NT2/D1 (cell line): Measurements from ENCODE around the gene STK32B.

Experiments
- DNase-seq: peaks from one replicate; pipeline ENCODE4 v3.0.0-alpha.2; 2011; ENCODE audit warnings: low read depth, low spot score
- H3K27me3 ChIP-seq: 2 replicates; pipeline ENCODE4 v1.6.0; 2011; ENCODE audit warnings: mild to moderate bottlenecking; ENCODE audit not compliant: insufficient read length, insufficient read depth
- H3K36me3 ChIP-seq: 2 replicates; pipeline ENCODE4 v1.6.1; 2011; ENCODE audit warnings: mild to moderate bottlenecking, low read length, mixed read lengths; ENCODE audit not compliant: insufficient read depth, insufficient read length
- H3K4me1 ChIP-seq: 2 replicates; pipeline ENCODE4 v1.5.1; 2011; ENCODE audit not compliant: insufficient read depth, insufficient read length
- H3K4me3 ChIP-seq: 2 replicates; pipeline ENCODE4 v1.5.1; 2011; ENCODE audit warnings: low read depth; ENCODE audit not compliant: insufficient read length
- H3K9ac ChIP-seq: 2 replicates; pipeline ENCODE4 v1.6.0; 2011; ENCODE audit warnings: low read depth; ENCODE audit not compliant: insufficient read length
- H3K9me3 ChIP-seq: 2 replicates; pipeline ENCODE4 v1.5.1; 2011; ENCODE audit warnings: mild to moderate bottlenecking, low read length; ENCODE audit not compliant: insufficient read depth
- SUZ12 ChIP-seq: IDR thresholded peaks from 2 replicates; pipeline ENCODE4 v1.6.1; 2011; ENCODE audit not compliant: insufficient read length, insufficient read depth; ENCODE audit errors: extremely low read depth
- YY1 ChIP-seq: IDR thresholded peaks from 2 replicates; pipeline ENCODE4 v1.6.1; 2011; ENCODE audit not compliant: insufficient read length, insufficient read depth
- ZNF274 ChIP-seq: IDR thresholded peaks from 2 replicates; pipeline ENCODE4 v1.6.1; 2011; ENCODE audit warnings: mild to moderate bottlenecking, low read depth, low read length

STK32B gene

DNA sequence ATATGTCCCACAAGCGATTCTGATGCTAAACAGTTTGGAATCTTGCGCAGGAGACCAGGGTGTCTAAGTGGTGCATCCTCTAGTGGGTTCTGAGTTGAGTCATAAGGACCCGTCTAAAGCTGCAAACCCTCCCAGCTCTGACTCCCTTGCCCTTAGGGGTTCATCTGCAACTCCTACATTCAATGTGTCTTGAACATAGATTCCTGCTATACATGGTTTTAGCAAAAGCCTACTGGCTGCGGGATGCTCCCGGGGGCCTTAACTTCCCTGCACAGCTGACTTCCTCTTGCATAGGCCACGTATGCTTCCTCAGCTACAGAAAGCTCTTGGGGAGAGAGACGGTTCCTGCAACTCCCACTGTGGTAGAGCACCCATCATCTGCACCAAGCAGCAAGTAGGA lies 420.4 kb downstream of the STK32B start:
- H3K4me1 ChIP-seq = no peaks in the 10 kb centered on the region
- no peak overlapping the region for H3K4me3 ChIP-seq
- no peaks in the 10 kb centered on the region for H3K9me3 ChIP-seq
- H3K9ac ChIP-seq = no peak overlapping the region
- no peak for DNase-seq
- no peaks in the 10 kb centered on the region for H3K36me3 ChIP-seq
- TF ChIP-seq YY1 (no peak), ZNF274 (no peak), SUZ12 (no peak)
- H3K27me3 ChIP-seq = no peaks in the 10 kb centered on the region

DNA sequence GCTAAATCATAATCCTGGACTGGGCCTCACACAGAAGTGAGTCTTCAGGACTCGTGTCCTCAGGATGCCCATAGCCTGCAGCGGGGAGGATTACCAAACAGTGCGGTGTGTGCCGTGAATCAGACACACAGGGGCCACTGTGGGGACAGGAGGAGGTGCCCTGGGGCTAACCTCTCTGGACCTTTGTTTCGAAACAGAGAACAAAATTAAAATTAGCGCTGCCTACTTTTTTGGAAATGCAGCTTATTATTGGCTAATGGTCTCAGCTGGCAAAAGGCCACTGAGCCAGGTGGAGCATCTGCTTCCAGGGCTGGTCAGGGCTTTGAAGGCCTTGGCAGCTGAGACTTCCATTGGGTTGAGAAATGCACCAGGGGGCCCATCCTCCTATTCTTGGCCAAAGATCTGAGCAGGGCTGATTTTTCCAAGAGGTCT lies 420.9 kb downstream of the STK32B start:
- H3K9me3 ChIP-seq = no peaks in the 10 kb centered on the region

GRCh38 chr4:5473125-5473524 lies 421.8 kb downstream of the STK32B start:
- no peak overlapping the region for H3K4me3 ChIP-seq
- no peaks in the 10 kb centered on the region for H3K27me3 ChIP-seq
- H3K9ac ChIP-seq = no peak overlapping the region
- H3K9me3 ChIP-seq = no peaks in the 10 kb centered on the region
- no peak for DNase-seq
- peaks cover 2% of the 10 kb centered on the region for H3K4me1 ChIP-seq
- TF ChIP-seq ZNF274 = no peak
- TF ChIP-seq SUZ12 = no peak
- no peak for TF ChIP-seq YY1
- H3K36me3 ChIP-seq = no peaks in the 10 kb centered on the region

More for the DNA sequence above, 420.9 kb downstream of the STK32B start:
- no peak for DNase-seq
- no peak overlapping the region for H3K4me3 ChIP-seq
- H3K4me1 ChIP-seq = no peaks in the 10 kb centered on the region
- no peak overlapping the region for H3K9ac ChIP-seq
- TF ChIP-seq SUZ12 (no peak), YY1 (no peak), ZNF274 (no peak)
- H3K36me3 ChIP-seq = no peaks in the 10 kb centered on the region
- H3K27me3 ChIP-seq = no peaks in the 10 kb centered on the region

DNA sequence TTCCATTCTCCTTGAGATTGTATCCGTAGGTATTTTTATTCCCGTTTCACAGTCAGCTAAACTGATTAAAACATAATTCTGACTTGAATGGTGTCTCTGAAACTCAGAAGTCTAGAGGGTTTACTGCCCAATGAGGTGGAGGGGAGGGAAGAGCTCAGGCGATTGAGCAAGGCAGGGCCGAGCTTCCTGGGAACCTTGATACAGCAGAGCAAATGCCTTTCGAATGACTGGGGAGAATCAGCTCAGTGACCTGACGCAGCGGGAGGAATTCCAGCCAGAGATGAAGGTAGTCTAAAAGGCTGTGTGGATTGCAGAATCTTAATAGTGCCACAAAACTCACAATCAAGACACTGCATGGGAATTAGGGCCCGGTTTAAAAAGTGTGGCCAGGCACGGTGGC lies 423.5 kb downstream of the STK32B start:
- Histone ChIP-seq H3K9me3 (no peaks in the 10 kb centered on the region), H3K4me3 (no peak overlapping the region), H3K36me3 (no peaks in the 10 kb centered on the region), H3K9ac (no peak overlapping the region), H3K4me1 (peaks cover 4% of the 10 kb centered on the region), H3K27me3 (no peaks in the 10 kb centered on the region)
- TF ChIP-seq YY1 = no peak
- TF ChIP-seq SUZ12 = no peak
- no peak for DNase-seq

- peaks cover 4% of the 10 kb centered on the region for H3K4me1 ChIP-seq
- no peak overlapping the region for H3K4me3 ChIP-seq
- no peak for DNase-seq
- no peaks in the 10 kb centered on the region for H3K36me3 ChIP-seq
- H3K27me3 ChIP-seq = no peaks in the 10 kb centered on the region
- no peaks in the 10 kb centered on the region for H3K9me3 ChIP-seq
- H3K9ac ChIP-seq = no peak overlapping the region
- TF ChIP-seq ZNF274 (no peak), YY1 (no peak), SUZ12 (no peak)
These were observed 426.3 kb downstream of the STK32B start for GRCh38 chr4:5477613-5478012.

DNA sequence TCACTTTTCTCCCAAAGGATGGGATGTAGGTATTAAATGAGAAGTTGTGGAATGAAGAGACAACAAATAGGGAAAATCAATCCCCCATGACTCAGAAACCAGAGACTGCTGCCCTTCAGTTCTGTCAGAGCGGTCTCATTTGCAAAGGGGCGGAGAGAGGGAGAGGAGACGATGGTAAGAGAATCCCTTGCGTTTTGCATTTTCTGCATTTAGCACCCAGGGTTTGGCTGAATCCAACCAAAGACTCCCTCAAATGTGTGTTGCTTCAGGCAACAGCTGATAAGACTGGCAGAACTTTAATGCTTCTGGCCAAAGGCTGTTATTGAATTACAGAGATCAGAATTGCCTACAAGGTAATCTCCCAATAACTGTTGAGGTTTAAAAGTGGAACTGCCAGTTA lies 426.9 kb downstream of the STK32B start:
- Histone ChIP-seq H3K36me3 (no peaks in the 10 kb centered on the region), H3K9me3 (no peaks in the 10 kb centered on the region), H3K4me1 (peaks cover 4% of the 10 kb centered on the region), H3K4me3 (no peak overlapping the region), H3K9ac (no peak overlapping the region), H3K27me3 (no peaks in the 10 kb centered on the region)
- DNase-seq = peak; percentile 16
- TF ChIP-seq YY1 (no peak), SUZ12 (no peak), ZNF274 (no peak)

GRCh38 chr4:5478697-5479096 lies 427.4 kb downstream of the STK32B start:
- TF ChIP-seq YY1 (no peak), SUZ12 (no peak), ZNF274 (no peak)
- H3K36me3 ChIP-seq = no peaks in the 10 kb centered on the region
- no peak overlapping the region for H3K9ac ChIP-seq
- H3K4me3 ChIP-seq = no peak overlapping the region
- no peaks in the 10 kb centered on the region for H3K9me3 ChIP-seq
- DNase-seq = no peak
- H3K4me1 ChIP-seq = peaks cover 4% of the 10 kb centered on the region
- H3K27me3 ChIP-seq = no peaks in the 10 kb centered on the region

DNA sequence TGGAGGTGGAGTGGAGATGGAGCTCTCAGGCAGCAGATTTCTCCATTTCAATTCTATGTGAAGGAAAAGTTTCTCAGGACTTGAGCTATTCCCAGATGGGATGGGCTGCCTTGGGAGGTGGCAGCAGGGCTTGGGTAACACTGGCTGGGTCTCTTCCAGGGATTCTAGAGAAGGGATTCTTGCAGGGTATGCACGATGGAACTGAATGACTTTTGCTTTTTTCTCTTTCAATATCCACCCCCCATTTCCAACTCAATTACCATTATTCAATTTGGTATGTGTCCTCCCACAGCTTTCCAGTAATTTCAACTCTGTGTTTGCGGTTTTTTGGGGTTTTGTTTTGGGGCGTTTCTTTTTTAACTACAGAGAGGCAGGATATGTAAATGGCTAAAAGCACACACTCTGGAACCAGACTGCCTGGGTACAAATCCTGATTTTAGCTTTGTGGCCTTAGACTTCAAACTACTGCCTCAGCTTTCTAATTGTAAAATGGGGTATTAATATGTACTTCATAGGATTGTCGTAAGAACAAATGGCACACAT lies 428.3 kb downstream of the STK32B start:
- Histone ChIP-seq H3K9me3 (no peaks in the 10 kb centered on the region), H3K4me3 (no peak overlapping the region), H3K4me1 (peaks cover 4% of the 10 kb centered on the region), H3K9ac (no peak overlapping the region), H3K36me3 (no peaks in the 10 kb centered on the region), H3K27me3 (no peaks in the 10 kb centered on the region)
- DNase-seq = no peak
- TF ChIP-seq SUZ12 (no peak), ZNF274 (no peak), YY1 (no peak)
